LNCAP (cell line): ENCODE results near the gene SH3GL1.

ENCODE experiments used
- CTCF ChIP-seq: fragments of 450-650 bp; IDR thresholded peaks from 2 replicates; pipeline ENCODE4 v1.5.1; 2017; ENCODE audit warnings: mild to moderate bottlenecking

SH3GL1 gene

DNA sequence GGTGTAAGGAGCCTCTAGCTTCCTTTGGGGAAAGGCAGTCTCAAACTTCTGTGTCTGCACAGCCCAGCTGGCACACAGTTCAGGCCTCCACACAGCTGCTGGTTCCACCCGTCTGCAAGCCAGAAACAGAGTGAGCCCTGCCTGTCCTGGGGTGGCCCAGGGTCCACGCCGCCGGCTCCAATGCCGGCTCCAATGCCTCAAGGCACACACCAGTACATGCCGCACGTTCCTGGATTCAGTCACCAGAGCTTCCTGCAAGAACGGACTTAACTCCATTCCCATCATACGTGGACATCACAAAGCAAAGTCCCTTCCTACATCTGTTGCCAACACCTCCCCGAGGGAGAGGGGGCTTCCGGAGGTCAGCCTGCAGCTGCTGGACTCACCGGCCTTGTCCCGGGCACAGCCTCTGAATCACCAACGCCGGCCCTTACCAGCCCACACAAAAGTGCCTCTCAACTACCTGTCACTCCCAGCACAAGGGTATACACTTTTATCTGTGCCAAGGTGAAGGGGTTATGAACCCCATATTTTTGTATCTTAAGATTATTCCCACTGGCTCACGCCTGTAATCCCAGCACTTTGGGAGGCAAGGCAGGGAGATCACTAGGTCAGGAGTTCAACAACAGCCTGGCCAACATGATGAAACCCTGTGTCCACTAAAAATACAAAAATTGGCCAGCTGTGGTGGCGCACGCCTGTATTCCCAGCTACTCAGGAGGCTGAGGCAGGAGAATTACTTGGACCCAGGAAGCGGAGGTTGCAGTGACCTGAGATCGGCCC lies 8.5 kb downstream of the SH3GL1 start:
- no peak for TF ChIP-seq CTCF

DNA sequence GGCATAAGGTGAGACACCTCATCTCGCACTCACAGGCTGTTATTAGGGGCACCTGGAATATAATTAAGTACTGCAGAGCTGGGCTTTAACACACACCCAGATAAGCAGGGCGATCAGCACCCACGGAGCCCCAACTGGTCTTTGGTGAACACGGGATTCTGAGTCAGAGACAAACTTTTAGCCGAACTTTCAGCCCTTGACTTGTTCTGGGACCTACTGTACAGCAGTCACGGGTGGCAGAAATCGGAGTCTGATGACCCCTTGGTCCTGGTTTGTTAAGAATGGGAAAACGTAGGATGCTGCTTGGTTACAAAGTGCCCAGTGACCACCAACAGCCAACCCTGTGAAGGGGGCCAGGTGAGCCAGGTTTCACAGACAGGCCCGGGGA lies 9.0 kb downstream of the SH3GL1 start:
- TF ChIP-seq CTCF: no peak

DNA sequence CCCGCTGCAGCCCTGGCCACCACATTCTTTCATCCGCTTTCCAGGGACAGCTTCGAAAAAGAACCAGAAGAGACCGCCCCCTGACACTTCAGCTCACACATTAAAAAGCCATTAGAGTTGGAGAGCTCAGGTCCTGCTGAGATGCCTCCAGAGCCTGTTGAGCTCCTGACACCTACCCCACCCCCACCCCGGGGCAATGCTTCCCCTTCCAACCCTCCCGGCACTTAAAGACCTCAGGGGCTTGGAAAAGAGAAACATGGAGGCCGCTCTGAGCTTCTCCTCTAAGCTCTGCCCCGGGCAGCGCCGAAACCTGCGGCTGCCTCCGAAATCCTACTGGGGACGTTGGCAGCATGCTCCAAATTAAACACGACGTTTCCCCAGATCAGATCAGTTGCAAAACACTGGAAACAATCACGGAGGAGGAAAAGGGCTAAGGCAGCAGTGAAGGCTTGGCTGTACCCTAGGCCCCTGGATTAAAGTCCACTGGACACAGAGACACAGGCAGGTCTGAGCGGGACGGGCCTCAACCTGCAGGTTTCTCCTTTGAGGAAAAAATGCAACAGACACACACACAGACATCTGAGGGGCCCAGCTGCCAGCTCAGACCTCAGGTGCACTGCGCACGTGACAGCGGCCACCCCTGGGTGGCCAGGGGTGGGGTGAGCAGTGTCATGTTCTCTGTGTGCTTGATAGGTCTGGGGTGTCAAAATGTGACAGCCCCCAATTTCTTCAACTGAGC lies 9.6 kb downstream of the SH3GL1 start:
- no peak for TF ChIP-seq CTCF

- no peak for TF ChIP-seq CTCF
Measured at GRCh38 chr19:4390017-4390566, 10.3 kb downstream of the SH3GL1 start.

DNA sequence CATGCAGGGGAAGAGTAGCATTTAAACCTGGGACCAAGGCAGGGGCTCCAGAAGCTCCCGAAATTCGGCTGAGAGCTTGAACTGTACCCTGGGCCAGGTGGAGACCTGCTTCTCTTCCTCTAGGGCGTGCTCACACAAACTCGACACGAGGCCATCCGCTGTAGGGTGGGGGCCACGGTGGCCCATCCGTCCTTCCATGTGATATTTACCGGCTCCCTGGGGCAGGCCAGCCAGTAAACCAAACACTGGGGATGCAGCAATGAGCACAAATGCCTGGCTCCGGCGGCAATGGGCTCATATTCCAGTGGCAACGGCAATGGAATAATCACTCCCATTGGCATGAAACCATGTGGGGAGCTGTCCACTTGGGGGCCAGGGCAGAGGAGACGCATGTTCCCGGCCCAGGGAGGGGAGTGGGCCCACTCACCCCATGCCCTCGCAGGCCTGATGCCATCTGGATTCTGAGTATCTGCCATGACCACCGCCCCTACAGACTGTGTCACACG lies 10.8 kb downstream of the SH3GL1 start:
- TF ChIP-seq CTCF: no peak

- TF ChIP-seq CTCF: no peak
Measured at GRCh38 chr19:4389064-4389375, 11.3 kb downstream of the SH3GL1 start.

DNA sequence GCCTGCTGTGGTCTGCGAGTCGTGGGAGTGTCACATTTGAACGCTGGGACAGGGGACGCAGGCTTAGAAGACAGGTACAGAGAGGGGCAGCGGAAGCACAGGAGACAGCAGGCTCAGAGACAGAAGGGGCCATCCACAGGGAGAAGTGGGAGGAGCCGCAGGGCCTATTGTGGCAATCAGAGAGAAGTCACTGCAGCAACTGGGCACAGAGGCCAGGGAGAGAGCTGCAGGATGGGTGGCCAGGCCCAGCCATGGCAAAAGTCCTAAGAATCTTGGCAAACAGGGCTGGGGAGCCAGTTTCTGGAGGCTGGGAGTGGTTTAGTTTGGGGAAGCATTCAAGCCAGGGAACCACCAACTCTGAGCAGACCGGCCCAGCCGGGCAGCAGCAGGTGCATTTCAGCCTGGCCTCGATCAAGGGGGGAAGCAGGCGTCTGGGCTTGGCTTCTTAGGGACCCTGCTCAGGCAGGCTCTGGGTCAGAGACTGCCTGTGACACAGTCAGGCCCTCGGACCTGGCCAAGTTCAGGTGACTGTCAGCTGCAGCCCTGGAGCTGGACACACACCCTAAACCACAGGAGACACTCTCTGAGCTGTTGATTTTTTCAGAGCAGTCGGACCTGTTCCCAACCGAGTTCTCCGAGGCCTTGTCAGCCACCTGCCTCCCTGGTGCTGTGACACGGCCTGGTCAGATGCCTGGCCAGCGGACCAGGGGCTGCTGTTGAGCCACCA lies 11.8 kb downstream of the SH3GL1 start:
- no peak for TF ChIP-seq CTCF
